ENCODE data around the gene EBNA1BP2. TPM values are rescaled to one million over a fixed set of nuclear protein-coding genes. Genes with fewer than 3 reads are reported as not detected.
"Not testable (repeated sequence)": the region's sequence is repeated elsewhere in the genome, so short reads cannot be mapped to it uniquely, and the experiment has no call there.

EBNA1BP2 gene, protein sequence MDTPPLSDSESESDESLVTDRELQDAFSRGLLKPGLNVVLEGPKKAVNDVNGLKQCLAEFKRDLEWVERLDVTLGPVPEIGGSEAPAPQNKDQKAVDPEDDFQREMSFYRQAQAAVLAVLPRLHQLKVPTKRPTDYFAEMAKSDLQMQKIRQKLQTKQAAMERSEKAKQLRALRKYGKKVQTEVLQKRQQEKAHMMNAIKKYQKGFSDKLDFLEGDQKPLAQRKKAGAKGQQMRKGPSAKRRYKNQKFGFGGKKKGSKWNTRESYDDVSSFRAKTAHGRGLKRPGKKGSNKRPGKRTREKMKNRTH
- total RNA-seq, result 26.7 TPM
- long read RNA-seq, transcript EBNA1BP2-201 (9 exons, 1,322 nt), result major isoform, 48 of 57 reads
- long read RNA-seq, partial matches to known transcripts, result 2 of 57 reads
- long read RNA-seq, other reads (novel, unspliced or antisense), result 5 of 57 reads

DNA sequence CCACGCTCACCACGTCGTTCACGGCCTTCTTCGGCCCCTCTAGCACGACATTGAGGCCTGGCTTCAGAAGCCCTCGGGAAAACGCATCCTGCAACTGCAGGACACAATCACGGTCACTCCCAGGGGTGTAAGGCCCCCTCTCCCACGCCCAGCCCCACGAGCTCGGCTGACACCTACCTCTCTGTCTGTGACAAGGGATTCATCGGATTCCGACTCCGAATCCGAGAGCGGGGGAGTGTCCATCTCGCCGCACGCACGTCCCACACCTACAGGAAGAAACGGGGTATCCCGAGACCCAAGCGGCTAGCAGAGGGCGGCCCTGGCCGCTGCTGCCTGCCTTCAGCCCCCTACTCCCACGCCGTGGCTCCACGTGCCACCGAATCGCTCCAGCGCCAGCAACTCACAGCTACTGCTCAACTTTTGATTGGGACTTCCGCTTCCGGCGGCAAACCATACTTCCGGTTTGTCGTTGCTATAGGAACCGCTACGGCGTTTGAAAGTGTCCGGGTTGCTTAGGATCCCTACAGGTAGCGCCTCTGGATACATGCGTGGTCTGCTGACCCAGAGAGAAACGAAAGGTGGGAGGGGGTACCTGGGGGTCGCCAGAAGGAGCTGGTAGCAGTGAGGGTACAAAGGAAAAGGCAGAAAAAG, at the start of gene EBNA1BP2, which contains the start of gene CFAP57:
TSS of gene EBNA1BP2 (minus strand) at position 415 of the 651 bp plus-strand sequence. CDS start at position 243, 172 bp downstream.
TSS of gene CFAP57 (plus strand) at position 455 of the 651 bp plus-strand sequence. CDS start 424 bp downstream, outside the sequence.
- intact Hi-C loops (cut with DNase I), result no loop called here
- DNase-seq (ENCODE audit: low spot score), result peak; percentile 95

DNA sequence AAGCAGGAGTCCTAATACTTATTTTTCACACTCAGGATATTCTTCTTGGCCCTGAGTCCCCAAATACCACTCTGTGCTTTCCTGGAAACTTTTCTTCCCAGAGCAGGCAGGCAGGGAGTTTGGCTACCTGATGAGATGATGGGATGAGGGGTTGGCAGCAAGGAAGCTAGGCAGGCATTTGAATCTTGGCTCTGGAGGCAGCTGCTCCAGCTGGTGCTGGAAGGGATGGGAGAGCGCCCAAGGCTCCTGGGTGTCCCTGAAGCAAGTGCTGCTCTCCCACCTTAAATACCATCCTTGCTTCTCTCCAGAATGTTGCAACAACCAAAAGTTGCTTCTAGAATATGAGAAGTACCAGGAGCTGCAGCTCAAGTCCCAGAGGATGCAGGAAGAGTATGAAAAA, 49.7 kb upstream of the EBNA1BP2 start:
- intact Hi-C loops (cut with DNase I), result no loop called here
- no peak for DNase-seq (ENCODE audit: low spot score)

DNA sequence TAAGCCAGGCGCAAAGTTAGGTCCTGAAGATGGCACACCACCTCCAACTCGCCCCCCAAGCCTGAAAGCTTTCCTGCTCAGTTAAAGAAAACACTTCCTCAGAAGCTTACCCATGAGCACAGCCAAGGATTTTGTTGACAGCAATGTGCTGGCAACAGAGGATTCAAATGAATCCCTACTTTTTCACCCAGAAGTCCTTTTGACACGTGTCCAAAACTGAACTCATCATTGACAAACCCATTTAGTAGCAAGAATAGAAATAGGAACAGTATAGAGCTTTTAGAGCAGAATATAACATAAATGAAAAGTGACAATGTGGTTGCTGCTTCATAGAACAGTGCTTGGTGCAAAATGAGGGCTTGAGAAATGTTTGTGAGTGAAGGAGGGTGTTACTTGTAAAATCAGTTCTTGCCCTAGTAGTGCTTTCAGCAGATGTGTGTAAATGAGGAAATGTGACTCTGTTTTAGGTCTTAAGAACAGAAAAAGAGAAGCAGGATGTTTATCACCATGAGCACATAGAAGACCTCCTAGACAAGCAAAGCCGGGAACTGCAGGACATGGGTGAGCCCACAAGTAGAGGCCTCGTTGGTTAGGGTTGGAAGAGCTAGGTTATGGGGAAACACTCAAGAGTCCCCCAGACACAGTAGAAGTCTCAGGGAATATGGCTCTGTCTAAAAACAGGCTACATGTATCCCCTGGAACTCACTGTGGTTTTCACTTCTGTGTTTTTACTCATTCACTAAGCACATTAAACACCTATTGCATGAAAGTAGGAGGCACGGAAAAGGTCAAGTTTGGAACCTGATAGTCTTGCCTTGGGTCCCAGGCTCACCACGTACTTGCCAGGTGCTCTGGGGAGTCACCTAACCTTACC, 49.1 kb upstream of the EBNA1BP2 start:
- intact Hi-C loops (cut with DNase I), result no loop called here
- DNase-seq (ENCODE audit: low spot score), result no peak

DNA sequence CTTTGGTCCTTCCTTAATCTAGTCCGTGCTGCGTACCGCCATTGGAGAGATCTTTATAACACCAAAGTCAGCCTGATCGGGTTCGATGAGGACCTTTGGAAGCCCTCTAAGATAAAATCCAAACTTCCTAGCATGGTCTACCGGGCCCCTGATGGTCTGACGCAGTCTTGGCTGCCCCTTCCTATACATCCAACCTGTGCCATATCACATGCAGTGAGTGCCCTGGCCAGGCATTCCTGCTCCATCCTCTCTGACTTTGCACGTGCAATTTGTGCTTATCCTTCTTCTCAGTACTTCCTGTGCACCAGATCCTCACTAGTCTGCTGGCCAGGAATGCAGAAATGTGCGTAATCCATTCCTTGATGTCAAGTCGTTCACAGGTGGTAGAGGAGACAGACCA, 45.7 kb upstream of the EBNA1BP2 start:
- DNase-seq (ENCODE audit: low spot score), result no peak
- intact Hi-C loops (cut with DNase I), result no loop called here

DNA sequence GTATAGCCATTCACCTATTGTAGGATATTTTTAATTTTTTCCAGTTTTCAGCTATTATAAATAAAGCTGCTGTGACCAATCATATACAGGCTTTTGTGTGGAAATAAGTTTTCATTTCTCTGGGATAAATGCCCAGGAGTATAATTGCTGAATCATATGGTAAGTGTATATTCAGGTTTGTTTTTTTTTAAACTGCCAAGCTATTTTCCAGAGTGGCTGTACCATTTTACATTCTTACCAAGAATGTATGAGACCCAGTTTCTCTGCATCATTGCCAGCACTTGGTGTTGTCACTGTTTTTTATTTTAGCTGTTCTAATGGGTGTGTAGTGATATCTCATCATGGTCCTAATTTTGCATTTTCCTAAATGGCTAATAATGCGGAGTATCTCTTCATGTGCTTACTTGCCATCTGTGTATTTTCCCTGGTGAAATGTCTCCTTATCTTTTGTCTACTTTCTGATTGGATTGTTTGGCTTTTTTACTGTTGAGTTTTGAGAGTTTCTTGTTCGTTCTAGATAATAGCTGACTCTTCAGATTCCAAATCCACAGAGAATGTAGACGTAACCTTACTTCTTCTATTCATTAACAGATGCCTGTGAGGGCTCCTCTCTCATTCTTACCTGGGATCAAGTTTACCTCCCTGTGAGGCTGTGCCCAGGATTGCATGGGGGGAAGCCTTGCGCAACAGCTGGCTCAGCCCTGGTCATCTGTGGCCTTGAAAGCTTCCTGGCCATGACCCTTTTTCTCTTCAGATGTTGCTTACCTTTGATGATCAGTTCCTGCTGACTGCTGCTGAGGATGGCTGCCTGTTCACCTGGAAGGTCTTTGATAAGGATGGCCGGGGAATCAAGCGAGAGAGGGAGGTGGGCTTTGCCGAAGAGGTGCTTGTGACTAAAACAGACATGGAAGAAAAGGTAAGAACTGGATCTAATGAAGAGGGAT, 42.7 kb upstream of the EBNA1BP2 start:
- DNase-seq (ENCODE audit: low spot score), result no peak

DNA sequence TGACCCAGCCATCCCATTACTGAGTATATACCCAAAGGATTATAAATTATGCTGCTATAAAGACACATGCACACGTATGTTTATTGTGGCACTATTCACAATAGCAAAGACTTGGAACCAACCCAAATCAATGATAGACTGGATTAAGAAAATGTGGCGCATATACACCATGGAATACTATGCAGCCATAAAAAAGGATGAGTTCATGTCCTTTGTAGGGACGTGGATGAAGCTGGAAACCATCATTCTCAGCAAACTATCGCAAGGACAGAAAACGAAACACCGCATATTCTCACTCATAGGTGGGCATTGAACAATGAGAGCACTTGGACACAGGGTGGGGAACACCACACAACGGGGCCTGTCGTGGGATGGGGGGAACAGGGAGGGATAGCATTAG, 36.2 kb upstream of the EBNA1BP2 start:
- DNase-seq (ENCODE audit: low spot score); intact Hi-C loops (cut with DNase I): not testable (repeated sequence)

More for the DNA sequence above, 42.7 kb upstream of the EBNA1BP2 start:
- intact Hi-C loops (cut with DNase I), result no loop called here

DNA sequence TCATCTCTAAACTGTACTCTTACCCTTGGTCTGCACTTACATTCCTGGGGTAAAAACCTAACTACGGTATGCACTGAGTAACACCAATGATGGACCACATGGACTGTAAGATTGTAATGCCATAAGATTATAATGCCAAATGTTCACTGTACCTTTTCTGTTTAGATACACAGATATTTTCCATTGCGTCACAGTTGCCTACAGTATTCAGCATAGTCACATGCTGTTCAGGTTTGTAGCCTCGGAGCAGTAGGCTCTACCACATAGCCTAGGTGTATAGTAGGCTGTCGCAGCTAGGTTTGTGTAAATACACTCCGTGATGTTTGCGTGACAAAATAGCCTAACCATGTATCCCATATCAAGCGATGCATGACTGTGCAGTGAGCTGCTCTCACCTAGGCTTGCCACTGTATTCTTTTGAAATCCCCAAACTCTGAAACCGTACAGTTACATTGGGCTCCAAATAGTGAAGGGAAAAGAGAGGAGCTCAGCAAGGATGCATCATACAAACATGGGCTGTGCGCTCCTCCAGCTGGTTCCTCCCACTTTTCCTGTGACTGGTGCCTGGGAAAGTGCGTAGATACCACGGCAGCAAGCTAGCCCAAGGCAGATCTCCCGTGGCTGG, 35.3 kb upstream of the EBNA1BP2 start:
- intact Hi-C loops (cut with DNase I), result no loop called here

DNA sequence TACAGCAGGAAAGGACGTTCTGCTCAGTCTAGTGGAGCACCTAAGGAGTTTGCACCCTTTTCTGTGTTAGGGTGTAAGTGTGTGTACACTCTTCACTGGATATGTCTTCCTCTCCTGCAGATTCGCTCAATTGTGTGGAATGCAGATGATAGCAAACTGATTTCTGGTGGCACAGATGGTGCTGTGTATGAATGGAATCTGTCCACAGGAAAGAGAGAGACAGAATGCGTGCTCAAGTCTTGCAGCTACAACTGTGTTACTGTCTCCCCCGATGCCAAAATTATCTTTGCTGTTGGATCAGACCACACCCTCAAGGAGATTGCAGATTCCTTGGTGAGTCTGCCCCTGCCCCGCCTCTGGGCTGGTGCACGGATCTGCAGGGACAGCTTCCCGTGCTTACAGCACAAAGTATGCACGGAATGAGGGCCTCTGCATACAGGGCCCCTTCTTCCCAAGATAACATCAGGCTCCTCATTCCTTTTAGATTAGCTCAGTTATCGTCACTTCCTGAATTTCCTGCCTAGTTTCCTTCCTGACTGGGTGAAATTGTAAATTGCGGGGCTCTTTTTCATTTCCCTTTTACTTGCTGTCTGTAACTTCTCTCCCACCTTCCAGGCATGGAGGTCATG, 34.6 kb upstream of the EBNA1BP2 start:
- no peak for DNase-seq (ENCODE audit: low spot score)

More for the DNA sequence above, 35.3 kb upstream of the EBNA1BP2 start:
- DNase-seq (ENCODE audit: low spot score), result no peak

DNA sequence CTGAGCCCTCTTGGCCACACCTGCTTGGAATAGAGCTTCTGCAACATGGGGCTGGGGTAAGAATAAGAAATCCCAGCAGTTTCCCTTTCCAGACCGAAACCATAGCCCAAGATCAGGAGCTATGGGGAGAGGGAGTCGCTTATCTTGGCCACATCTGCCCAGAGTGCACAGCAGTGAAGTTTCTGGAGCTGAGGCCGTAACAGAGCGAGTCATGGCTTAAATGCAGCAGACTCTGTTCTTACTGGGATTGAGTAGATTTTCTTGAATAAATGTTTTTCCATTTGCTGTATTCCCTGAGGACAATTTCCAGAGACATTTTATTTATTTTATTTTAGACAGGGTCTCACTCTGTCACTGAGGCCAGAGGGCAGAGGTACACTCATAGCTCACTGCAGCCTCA, 33.6 kb upstream of the EBNA1BP2 start:
- no peak for DNase-seq (ENCODE audit: low spot score)
- intact Hi-C loops (cut with DNase I), result no loop called here

More for the DNA sequence above, 34.6 kb upstream of the EBNA1BP2 start:
- intact Hi-C loops (cut with DNase I), result no loop called here

DNA sequence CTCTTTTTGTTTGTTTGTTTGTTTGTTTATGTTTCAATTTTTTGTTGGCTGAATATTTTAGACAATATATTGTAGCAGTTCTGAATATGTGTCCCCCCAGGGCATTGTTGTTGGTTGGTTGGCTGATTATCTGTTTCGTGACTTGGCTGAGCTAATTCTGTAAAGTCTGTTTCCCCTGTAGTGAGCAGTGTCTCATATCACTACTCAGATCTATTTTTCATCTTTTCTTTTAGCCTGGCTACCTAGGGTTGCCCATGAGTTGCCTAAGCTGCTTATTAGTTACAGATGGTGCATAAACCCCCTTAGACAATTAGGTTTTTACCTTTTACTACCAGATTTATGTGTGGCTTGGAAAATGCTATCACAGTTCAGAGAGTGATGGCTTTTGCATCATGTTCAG, 32.3 kb upstream of the EBNA1BP2 start:
- DNase-seq (ENCODE audit: low spot score), result no peak
- intact Hi-C loops (cut with DNase I), result no loop called here

DNA sequence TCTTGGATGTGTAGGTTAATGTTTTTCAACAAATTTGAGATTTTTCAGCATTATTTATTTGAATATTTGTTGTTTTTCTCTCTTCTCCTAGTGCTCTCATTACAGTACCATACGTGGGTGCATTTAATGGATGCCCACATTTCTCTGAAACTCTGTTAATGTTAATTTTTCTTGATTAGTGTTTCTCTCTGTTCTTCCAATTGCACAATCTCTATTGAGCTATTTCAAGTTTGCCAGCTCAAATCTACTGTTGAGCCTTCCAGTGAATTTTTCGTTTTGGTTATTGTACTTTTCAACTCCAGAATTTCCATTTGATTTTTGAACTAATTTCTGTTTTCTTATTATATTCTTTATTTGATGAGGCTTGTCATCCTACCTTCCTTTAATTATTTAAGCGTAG, 31.8 kb upstream of the EBNA1BP2 start:
- intact Hi-C loops (cut with DNase I), result no loop called here
- DNase-seq (ENCODE audit: low spot score), result no peak

DNA sequence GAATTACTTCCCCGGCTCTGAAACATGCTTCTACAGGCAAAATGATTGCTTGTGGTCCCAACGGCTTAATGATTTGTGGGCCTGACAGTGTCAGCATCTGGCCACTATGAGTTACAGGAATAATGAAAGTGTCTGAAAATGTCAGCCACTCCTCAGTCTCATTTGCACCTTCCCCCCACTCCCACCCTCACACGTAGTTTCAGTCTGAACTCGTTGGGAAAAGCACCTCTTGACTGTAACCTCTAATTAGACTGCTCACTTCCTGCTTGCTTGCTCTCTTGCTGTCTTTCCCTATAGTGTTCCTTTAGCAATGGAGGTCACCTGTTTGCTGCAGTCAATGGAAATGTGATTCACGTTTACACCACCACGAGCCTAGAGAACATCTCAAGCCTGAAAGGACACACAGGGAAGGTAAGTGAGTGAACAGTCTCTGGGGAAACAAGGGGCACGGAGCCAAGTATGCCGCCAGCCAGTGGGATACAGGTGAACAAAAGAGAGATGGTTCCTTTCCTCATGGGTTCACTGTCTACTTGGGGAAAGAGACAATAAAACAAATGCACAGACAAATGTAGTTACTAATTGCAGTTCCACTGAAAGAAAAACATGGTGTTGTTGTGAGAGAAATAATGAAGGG, 27.1 kb upstream of the EBNA1BP2 start:
- no peak for DNase-seq (ENCODE audit: low spot score)
- intact Hi-C loops (cut with DNase I), result no loop called here

DNA sequence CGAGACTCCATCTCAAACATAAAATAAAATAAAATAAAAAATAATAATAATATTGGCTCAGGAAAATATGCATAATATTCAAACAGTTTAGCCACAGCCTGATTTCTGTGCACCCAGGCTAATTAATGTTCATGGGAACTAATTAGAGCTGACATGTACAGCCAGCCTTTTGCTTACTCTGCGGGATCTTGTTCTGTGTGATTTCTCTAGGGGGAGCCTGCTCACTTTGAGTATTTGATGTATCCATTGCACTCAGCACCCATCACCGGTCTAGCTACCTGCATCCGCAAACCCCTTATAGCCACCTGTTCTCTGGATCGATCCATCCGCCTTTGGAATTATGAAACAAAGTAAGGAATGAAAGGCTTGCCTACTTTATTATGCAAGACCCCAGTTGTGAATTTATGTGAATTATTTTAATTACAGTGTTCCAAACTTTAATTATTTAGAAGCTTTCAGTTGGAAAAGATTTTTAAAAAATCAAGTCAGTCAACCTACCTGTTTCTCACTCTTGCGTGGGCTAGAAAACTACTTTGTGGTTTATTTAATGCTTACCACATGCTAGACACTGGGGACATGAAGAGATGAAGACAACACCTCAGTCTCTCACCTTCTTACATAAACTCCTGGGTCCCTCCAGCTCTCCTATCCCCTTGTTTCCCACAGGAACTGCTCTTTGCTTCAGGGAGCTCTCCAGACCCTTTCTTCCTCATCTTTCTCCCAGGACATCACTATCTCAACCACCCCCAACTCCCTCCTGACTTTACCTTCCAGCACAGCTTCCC, 25.4 kb upstream of the EBNA1BP2 start:
- intact Hi-C loops (cut with DNase I), result no loop called here
- DNase-seq (ENCODE audit: low spot score), result no peak

DNA sequence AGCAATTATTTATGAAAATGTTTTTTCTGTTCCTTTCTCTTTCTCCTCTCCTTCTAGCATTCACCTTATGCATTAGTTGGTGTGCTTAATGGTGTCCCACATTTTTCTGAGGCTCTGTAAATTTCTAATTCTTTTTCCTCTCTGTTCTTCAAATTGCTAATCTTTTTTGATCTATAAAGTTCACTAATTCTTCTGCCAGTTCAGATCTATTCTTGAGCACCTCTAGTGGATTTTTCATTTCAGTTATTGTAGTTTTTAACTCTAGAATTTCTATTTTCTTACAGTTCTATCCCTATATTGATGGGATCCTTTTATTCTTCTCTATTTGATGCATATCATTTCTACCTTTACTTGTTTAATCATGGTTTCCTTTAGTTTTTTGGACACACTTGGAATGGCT, 22.4 kb upstream of the EBNA1BP2 start:
- DNase-seq (ENCODE audit: low spot score), result no peak
- intact Hi-C loops (cut with DNase I), result no loop called here

DNA sequence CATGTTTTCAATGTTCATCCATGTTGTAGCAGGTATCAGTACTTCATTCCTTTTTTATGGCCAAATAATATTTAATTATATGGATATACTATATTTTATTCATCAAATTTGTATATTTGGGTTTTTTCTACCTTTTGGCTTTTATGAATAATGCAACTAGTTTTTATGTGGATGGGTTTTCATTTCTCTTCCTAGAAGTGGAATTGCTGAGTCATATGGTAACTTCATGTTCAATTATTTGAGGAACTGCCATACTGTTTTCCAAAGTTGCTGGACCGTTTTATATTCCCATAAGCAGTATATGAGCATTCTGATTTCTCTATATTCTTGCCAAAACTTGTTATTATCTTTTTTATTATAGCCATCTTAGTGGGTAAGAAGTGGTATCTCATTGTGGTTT, 16.0 kb upstream of the EBNA1BP2 start:
- no peak for DNase-seq (ENCODE audit: low spot score)
- intact Hi-C loops (cut with DNase I), result no loop called here

DNA sequence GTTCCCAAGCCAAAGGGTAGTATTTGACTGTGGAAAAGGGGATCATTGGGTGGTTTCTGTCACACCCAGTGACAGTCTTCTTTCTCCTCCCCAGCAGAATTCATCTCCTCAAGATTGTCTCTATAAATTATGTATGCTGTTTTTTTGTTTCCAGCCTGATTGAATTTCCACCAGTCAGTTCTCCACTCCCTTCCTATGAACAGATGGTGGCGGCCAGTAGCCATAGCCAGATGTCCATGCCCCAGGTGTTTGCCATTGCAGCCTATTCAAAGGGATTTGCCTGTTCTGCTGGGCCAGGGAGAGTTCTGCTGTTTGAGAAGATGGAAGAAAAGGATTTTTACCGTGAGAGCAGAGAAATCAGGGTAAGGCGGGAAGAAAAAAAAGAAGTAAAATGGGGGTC, 12.9 kb upstream of the EBNA1BP2 start:
- intact Hi-C loops (cut with DNase I), result no loop called here
- no peak for DNase-seq (ENCODE audit: low spot score)

DNA sequence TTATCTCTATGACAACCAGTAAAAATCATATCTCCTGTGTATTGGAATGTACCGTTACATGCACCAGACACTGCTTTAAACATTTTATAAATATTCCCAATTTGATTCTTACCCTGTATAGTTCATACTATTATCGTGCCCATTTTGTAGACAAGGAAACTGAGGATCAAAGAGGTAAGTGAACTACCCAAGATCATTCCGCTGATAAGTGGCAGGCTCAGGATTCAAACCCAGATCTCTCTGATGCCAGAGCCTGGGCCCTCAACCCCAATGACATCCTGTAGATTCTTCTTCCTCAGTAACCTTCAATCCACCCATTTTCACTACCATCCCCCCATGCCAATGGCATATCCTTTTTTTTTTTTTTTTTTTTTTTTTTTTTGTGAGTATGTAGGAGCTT, 12.3 kb upstream of the EBNA1BP2 start:
- DNase-seq (ENCODE audit: low spot score), result no peak

More for the DNA sequence above, 12.3 kb upstream of the EBNA1BP2 start:
- intact Hi-C loops (cut with DNase I), result no loop called here

Data from cardiac septum (tissue), 1 donor.